NT2/D1 (cell line): Measurements from ENCODE around the gene SOS2.

Experiments
- YY1 ChIP-seq: IDR thresholded peaks from 2 replicates; pipeline ENCODE4 v1.6.1; 2011; ENCODE audit not compliant: insufficient read length, insufficient read depth
- ZNF274 ChIP-seq: IDR thresholded peaks from 2 replicates; pipeline ENCODE4 v1.6.1; 2011; ENCODE audit warnings: mild to moderate bottlenecking, low read depth, low read length

DNA sequence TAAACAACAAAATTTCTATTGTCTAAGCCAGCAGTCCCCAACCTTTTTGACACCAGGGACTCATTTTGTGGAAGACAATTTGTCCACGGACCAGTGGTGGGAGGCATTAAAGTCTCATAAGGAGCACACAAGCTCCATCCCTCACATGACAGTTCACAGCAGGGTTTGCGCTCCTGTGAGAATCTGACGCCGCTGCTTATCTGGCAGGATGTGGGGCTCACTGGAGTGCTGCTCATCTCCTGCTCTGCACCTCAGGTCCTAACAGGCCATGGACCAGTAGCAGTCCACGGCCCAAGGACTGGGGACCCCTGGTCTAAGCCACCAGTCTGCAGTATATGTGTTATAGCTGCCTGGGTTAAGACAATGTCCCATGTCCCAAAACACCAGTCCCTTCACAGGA, 142.2 kb downstream of the SOS2 start:
- TF ChIP-seq ZNF274, result no peak
- TF ChIP-seq YY1, result no peak
